Ishikawa (cell line): ENCODE results near the gene LURAP1L.

Source experiments
- CREB1 ChIP-seq: IDR thresholded peaks from 2 replicates; pipeline ENCODE4 v1.6.1; 2012; ENCODE audit warnings: low read depth
- TAF1 ChIP-seq: IDR thresholded peaks from 2 replicates; pipeline ENCODE4 v1.6.1; 2012; ENCODE audit warnings: low read depth, mild to moderate bottlenecking
- USF1 ChIP-seq: IDR thresholded peaks from 2 replicates; pipeline ENCODE4 v1.6.1; 2012
- YY1 ChIP-seq: IDR thresholded peaks from 2 replicates; pipeline ENCODE4 v1.6.1; 2012; ENCODE audit warnings: low read depth
- ZBTB7A ChIP-seq: IDR thresholded peaks from 2 replicates; pipeline ENCODE4 v1.6.1; 2012; ENCODE audit warnings: low read depth

Gene LURAP1L

GRCh38 chr9:12863618-12864017, 88.8 kb downstream of the LURAP1L start:
- TF ChIP-seq USF1 (no peak), YY1 (no peak), TAF1 (no peak), CREB1 (no peak), ZBTB7A (no peak)
